ENCODE measurements around the gene TMEM187.
"Not testable (repeated sequence)": the region's sequence is repeated elsewhere in the genome, so short reads cannot be mapped to it uniquely, and the experiment has no call there.

The TMEM187 gene

GRCh38 chrX:153971450-153972367 is 845 bp upstream of the TMEM187 start, which contains the start of gene HCFC1:
Gene HCFC1, minus strand, starts transcription at chrX:153971818. Its CDS starts 978 bp downstream, at chrX:153970840.
- DNase-seq (ENCODE audit: low read depth): peak; percentile 90

- no peak for DNase-seq (ENCODE audit: low read depth)
Measured at GRCh38 chrX:153973127-153974002, 811 bp downstream of the TMEM187 start.

DNA sequence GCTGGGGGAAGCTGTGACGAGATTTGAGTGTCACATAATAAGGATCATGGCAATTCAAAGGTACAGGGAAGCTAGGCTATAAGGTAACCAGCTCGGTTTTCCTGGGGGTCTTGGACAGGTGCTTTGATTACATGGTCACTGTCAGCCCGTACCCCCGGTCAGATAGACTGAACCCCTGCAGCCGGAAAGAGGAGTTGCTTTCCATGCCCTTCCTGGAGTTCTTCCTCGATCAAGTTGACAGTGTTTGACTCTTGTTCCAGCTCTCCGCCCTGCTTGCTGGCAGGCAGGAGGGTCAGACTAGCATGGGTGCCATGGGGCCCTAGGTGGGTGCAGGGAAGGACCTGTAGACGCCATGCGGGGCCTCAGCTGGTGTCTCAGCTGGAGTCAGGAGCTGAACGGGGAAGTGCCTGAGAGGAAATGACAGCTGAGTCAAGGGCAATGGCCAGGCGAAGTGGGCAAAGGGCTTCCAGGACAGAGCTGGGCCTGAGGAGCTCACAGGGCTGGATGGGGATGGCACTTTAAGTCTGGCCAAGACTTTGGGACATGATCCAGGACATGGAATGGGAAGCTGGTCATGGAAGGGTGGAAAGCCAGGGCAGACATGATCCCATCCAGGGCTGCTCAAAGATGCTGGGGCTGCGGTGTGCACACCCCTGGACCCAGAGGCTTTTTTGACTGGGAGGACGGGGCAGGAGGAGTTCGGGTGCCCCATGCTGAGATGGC is 1.6 kb downstream of the TMEM187 start:
- DNase-seq (ENCODE audit: low read depth): no peak

DNA sequence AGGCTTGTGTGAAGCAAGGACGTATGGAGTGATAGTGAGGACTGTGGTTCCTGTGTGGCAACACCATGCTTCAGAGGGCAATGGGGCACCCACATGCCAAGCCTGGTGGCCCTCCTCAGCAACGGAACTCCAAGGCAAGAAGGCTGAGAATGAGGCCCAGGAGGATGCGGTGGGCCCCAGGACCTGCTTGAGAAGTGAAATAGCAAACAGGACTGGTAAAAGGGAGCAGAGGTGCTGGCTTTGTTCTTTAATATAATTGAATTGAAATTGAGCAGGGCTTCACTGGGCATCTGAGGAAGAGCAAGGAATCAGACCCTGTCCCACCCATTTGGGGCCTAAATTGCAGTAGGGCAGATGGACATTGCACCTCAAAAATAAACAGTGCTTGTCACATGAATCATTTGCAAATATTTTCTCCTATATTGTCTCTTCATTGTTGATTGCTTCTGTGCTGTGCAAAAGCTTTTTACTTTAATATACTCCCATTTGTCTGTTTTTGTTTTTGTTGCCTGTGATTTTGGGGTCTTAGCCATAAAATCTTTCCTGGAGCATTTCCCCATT is 2.3 kb downstream of the TMEM187 start:
- no peak for DNase-seq (ENCODE audit: low read depth)

GRCh38 chrX:153980394-153980793 is 7.8 kb downstream of the TMEM187 start:
- not testable (repeated sequence) for DNase-seq (ENCODE audit: low read depth)

GRCh38 chrX:153981231-153981630 is 8.7 kb downstream of the TMEM187 start:
- no peak for DNase-seq (ENCODE audit: low read depth)

GRCh38 chrX:153981771-153982533 is 9.4 kb downstream of the TMEM187 start:
- peak; percentile 60 for DNase-seq (ENCODE audit: low read depth)

DNA sequence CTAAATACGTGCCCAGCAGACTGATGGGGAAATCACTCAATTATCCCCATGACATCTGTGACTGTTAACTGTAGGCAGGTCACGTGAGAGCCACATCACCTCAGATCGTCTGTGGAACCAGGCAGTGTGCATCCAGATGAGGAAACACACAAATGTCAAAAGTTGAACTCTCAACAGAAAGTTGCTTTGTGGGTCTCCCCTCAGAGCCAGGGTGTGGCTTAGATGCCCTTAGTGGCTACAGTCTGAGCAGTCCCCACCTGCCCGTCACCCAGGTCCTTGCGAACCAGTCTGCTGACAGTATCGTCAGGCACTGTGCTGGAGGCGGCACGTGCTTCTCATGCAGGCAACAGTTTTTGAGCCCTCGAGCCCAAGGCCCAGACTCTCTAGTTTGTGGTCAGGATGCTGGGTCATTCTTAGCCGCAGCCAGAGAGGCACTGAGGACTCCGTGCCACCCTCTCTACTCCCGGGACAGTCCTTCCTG is 10.8 kb downstream of the TMEM187 start:
- no peak for DNase-seq (ENCODE audit: low read depth)

DNA sequence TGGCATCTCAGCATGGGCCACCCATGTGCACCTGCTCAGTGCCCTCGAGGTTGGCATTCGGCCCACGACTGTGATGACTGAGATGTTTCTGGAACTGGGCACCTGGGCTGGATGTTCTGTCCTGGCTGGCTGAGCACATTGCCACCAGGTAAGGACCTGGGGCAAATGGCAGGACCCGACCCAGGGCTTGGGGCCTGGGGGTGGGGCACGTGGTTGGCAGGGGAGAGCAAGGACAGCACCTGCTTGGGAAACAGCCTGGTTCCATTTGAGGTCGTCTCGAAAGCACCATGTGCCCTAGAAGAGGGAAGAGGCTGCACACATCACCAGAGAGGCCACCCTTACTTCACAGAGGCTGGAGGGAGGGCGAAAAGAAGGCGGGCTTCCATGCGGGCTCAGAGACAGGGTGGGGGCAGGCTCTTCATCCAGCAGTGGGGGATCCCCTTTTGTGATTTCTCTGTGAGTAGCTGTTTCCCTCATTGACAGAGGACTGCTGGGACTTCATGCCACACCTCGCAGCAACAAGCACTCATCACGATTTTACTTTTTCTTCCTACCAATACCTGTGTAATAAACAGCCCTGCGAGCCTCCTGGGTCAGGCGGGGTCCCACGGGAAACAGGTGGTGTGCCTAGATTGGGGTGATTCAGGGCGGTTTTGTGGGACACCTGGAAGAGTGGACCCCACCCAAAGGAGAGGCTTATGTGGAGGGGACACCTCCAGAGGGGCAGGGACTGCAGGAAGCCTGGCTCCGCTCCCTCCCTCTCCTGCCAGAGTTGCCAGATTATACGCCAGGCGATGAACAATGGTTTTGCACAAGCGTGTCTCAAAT is 12.0 kb downstream of the TMEM187 start:
- DNase-seq (ENCODE audit: low read depth): no peak

DNA sequence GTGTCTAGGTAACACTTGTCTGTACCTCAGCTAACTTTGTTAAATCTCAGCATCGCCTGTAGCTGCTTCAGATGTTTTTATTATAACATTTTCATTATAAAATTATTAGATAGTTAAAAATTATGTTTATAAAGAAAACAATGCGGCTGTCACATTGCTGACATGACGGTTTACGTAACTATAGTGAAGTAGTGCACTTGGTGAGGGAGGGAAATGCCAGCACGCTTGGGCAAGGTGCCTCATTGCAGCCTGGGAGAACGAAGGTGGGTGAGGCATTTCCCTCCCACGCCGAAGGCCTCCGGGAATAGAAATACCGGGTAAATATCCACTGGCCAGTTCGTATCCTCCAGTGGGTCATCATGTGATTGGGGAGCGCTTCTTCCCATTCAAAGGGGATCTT is 15.9 kb downstream of the TMEM187 start:
- DNase-seq (ENCODE audit: low read depth): no peak

DNA sequence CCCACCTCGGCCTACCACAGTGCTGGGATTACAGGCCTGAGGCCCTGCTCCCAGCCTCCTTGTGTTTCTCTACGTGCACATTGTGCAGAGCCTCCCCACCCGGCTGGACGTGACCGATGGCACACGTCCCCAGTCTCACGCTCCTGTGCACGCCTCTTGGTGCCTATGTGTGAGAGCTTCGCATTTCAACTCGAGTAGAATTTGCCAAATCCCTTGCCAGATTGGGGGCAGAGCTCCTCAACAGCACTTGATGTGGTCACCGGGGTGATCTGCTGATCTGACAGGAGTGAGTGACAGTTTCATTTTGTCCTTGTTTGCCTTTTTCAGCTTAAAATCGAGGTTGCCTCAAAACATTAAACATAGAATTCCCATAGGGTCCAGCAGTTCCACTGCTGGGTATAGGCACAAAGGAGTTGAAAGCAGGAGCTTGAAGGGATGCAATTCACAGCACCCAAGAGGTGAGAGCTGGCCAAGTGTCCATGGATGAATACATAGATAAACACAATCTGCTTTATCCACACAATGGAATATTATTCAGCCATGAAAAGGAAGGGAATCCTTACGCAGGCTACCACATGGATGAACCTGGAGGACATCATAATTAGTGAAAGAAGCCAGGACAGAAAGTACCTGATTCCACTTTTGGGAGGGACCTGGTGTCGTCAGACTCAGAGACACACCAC is 17.6 kb downstream of the TMEM187 start:
- DNase-seq (ENCODE audit: low read depth): no peak

DNA sequence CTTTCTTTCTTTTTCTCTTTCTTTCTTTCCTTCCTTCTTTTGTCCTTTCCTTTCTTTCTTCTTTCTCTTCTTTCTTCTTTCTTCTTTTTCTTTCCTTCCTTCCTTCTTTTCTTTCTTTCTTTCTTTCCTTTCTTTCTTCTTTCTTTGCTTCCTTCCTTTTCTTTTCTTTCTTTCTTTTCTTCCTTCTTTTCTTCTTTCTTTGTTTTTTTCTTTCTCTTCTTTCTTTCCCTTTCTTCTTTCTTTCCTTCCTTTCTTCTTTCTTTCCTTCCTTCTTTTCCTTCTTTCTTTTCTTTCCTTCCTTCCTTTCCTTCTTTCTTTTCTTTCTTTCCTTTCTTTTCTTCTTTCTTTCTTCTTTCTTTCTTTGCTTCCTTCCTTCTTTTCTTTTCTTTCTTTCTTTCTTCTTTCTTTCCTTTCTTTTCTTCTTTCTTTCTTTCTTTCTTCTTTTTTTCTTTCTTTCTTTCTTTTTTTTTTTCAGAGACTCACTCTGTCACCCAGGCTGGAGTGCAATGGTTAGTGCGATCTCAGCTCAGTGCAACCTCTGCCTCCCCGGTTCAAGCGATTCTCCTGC is 18.5 kb downstream of the TMEM187 start:
- no peak for DNase-seq (ENCODE audit: low read depth)

DNA sequence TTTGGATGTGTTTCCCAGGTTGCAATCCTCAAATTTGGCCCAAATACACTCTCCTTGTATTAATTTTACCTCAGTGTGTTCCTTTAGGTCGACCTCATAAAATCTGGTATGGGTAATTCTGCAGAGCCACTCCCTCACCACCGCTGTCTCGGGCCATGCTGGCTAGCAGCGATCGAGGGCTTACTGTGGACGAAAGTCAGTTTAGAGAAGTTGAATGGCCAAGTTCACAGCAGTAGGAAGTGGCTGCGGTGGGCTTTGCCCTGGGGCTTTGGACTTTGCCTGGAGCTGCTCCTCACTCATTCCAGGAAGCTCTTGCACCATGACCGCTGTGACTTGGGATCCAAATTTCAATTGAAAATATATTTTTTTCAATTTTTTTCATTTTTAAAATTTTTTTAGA is 19.6 kb downstream of the TMEM187 start:
- DNase-seq (ENCODE audit: low read depth): no peak

- no peak for DNase-seq (ENCODE audit: low read depth)
Measured at GRCh38 chrX:153993079-153993478, 20.5 kb downstream of the TMEM187 start.

- no peak for DNase-seq (ENCODE audit: low read depth)
Measured at GRCh38 chrX:153993978-153994377, 21.4 kb downstream of the TMEM187 start.

DNA sequence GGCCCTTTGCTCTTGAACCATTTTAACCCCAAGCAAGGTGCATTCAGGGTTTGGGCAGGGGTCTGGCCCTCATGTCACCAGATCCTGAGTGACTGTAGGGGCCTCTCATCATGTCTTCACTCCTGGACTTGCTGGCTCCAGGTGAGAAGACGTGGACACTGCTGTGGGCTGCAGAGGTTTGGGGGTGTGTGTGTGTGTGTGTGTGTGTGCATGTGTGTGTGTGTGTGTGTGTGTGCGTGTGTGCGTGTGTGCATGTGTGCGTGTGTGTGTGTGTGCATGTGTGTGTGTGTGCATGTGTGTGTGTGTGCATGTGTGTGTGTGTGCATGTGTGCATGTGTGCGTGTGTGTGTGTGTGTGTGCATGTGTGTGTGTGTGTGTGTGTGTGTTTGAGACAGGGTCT is 21.8 kb downstream of the TMEM187 start:
- DNase-seq (ENCODE audit: low read depth): not testable (repeated sequence)

DNA sequence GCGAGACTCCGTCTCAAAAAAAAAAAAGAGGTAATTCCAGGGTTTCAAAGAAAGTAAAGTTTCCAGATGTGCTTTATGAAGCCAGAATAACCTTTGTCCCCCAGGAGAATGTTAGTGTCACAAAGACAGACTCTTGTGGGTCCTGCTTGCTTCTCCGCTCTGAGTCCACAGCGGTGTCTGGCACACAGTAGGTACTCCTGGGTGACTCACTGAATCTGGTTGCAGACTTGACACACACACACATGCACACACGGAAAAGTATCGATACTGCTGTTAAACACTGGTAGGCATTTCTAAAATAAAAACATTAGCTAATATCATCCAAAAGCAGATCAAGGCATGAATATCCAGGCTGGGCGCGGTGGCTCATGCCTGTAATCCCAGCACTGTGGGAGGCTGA is 22.9 kb downstream of the TMEM187 start:
- no peak for DNase-seq (ENCODE audit: low read depth)

DNA sequence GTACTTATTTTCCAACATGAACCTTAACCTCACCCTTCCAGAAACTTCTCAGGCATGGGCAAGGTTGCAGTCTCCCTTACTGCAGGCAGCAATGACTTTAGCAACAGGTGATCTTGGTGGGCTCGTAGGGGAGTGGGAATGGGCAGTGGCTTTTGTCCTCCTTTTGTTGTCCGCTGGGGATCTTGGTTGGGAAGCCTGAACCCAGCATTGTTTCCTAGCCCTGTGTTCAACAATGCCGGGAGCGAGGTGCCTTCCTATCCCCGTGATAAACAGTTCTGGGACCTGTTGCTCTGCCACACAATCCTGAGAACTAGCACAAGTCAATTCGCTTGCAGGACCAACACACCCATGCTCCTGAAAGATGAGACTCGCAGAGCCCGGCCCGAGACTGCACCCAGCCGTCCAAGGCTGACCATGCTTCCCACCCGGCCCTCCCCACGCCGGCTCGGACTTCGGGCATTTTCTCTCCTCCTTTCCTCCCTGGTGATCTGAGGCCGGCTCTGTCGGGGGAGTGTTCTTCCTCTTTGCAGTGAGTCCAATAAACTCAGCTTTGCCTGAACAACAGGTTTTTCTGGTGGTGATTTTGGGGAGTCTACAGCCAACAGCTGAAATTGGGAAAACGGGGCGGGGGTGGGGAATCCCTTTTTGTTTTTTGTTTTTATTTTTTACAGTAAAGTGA is 26.9 kb downstream of the TMEM187 start:
- no peak for DNase-seq (ENCODE audit: low read depth)

All from T-helper 22 cell (primary cell).